ENCODE data around the gene CYP4F12. TPM values are rescaled to one million over a fixed set of nuclear protein-coding genes. Genes with fewer than 3 reads are reported as not detected.

Gene CYP4F12
- total RNA-seq, 2 experiments from 2014 or later = 0.19 TPM; not detected in 1

GRCh38 chr19:15702534-15702930 is 29.6 kb downstream of the CYP4F12 start:
- Mint-ChIP-seq H3K4me3 (no peak overlapping the region), H3K4me1 (no peaks in the 10 kb centered on the region), H3K27ac (no peak overlapping the region), H3K27me3 (peaks cover 15% of the 10 kb centered on the region), H3K9me3 (ENCODE audit: low read depth) (no peaks in the 10 kb centered on the region), H3K36me3 (no peaks in the 10 kb centered on the region)
- CTCF ChIA-PET = no interaction called here
- ATAC-seq (no peak), DNase-seq (peak; percentile 41)

GRCh38 chr19:15714638-15715037 is 41.8 kb downstream of the CYP4F12 start:
- peaks cover 14% of the 10 kb centered on the region for H3K27me3 Mint-ChIP-seq
- no peaks in the 10 kb centered on the region for H3K9me3 Mint-ChIP-seq (ENCODE audit: low read depth)
- no peaks in the 10 kb centered on the region for H3K4me1 Mint-ChIP-seq
- CTCF ChIA-PET = no interaction called here
- H3K36me3 Mint-ChIP-seq = no peaks in the 10 kb centered on the region
- H3K27ac Mint-ChIP-seq = no peak overlapping the region
- H3K4me3 Mint-ChIP-seq = no peak overlapping the region
- DNase-seq (no peak), ATAC-seq (no peak)

GRCh38 chr19:15715642-15716041 is 42.8 kb downstream of the CYP4F12 start:
- no peak for ATAC-seq
- H3K36me3 Mint-ChIP-seq = no peaks in the 10 kb centered on the region
- H3K9me3 Mint-ChIP-seq (ENCODE audit: low read depth) = no peaks in the 10 kb centered on the region
- H3K4me1 Mint-ChIP-seq = no peaks in the 10 kb centered on the region
- no peak overlapping the region for H3K27ac Mint-ChIP-seq
- no peak overlapping the region for H3K4me3 Mint-ChIP-seq
- CTCF ChIA-PET = no interaction called here
- no peak for DNase-seq
- H3K27me3 Mint-ChIP-seq = peaks cover 7% of the 10 kb centered on the region

GRCh38 chr19:15717809-15718208 is 44.9 kb downstream of the CYP4F12 start:
- Mint-ChIP-seq H3K4me1 (no peaks in the 10 kb centered on the region), H3K9me3 (ENCODE audit: low read depth) (no peaks in the 10 kb centered on the region), H3K27me3 (peaks cover 11% of the 10 kb centered on the region), H3K27ac (no peak overlapping the region), H3K36me3 (no peaks in the 10 kb centered on the region), H3K4me3 (no peak overlapping the region)
- CTCF ChIA-PET = no interaction called here
- no peak for DNase-seq
- no peak for ATAC-seq

- no peak for ATAC-seq
Measured at GRCh38 chr19:15721268-15721667, 48.4 kb downstream of the CYP4F12 start.

GRCh38 chr19:15722956-15723355 is 50.1 kb downstream of the CYP4F12 start:
- ATAC-seq (no peak), DNase-seq (no peak)
- Mint-ChIP-seq H3K4me3 (no peak overlapping the region), H3K4me1 (no peaks in the 10 kb centered on the region), H3K27ac (no peak overlapping the region), H3K36me3 (no peaks in the 10 kb centered on the region), H3K27me3 (peaks cover 14% of the 10 kb centered on the region), H3K9me3 (ENCODE audit: low read depth) (no peaks in the 10 kb centered on the region)
- CTCF ChIA-PET = no interaction called here

More at GRCh38 chr19:15721268-15721667, 48.4 kb downstream of the CYP4F12 start:
- H3K4me3 Mint-ChIP-seq = no peak overlapping the region
- H3K4me1 Mint-ChIP-seq = no peaks in the 10 kb centered on the region
- CTCF ChIA-PET = no interaction called here
- no peak overlapping the region for H3K27ac Mint-ChIP-seq
- H3K9me3 Mint-ChIP-seq (ENCODE audit: low read depth) = no peaks in the 10 kb centered on the region
- no peaks in the 10 kb centered on the region for H3K36me3 Mint-ChIP-seq
- peaks cover 12% of the 10 kb centered on the region for H3K27me3 Mint-ChIP-seq
- DNase-seq = no peak

- ATAC-seq (no peak), DNase-seq (no peak)
- peaks cover 10% of the 10 kb centered on the region for H3K27me3 Mint-ChIP-seq
- H3K4me3 Mint-ChIP-seq = no peak within 1 kb of the TSS
- CTCF ChIA-PET = no interaction called here
- H3K4me1 Mint-ChIP-seq = no peaks in the 10 kb centered on the region
- no peaks in the 10 kb centered on the region for H3K36me3 Mint-ChIP-seq
- H3K9me3 Mint-ChIP-seq (ENCODE audit: low read depth) = no peaks in the 10 kb centered on the region
- no peak within 1 kb of the TSS for H3K27ac Mint-ChIP-seq
Measured at GRCh38 chr19:15727724-15728123, 54.8 kb downstream of the CYP4F12 start, which contains the start of gene OR10H2. Gene OR10H2, plus strand, starts transcription at chr19:15728024. Its CDS starts 20 bp downstream, at chr19:15728044.

- Mint-ChIP-seq H3K4me3 (no peak overlapping the region), H3K4me1 (no peaks in the 10 kb centered on the region), H3K9me3 (ENCODE audit: low read depth) (no peaks in the 10 kb centered on the region), H3K27ac (no peak overlapping the region), H3K27me3 (peaks cover 3% of the 10 kb centered on the region), H3K36me3 (no peaks in the 10 kb centered on the region)
- CTCF ChIA-PET = interaction anchor here (1.0 kb wide), 1 partner anchor 139 kb away, joined by 3 read pairs; no protein-coding TSS in a partner anchor
- no peak for ATAC-seq
- DNase-seq = no peak
Measured at GRCh38 chr19:15730538-15730937, 57.7 kb downstream of the CYP4F12 start.

- Mint-ChIP-seq H3K36me3 (no peaks in the 10 kb centered on the region), H3K27me3 (no peaks in the 10 kb centered on the region), H3K27ac (no peak overlapping the region), H3K4me3 (no peak overlapping the region), H3K4me1 (no peaks in the 10 kb centered on the region), H3K9me3 (ENCODE audit: low read depth) (no peaks in the 10 kb centered on the region)
- CTCF ChIA-PET = no interaction called here
- no peak for DNase-seq
- no peak for ATAC-seq
Measured at GRCh38 chr19:15732388-15732787, 59.5 kb downstream of the CYP4F12 start.

GRCh38 chr19:15733895-15734294 is 61.0 kb downstream of the CYP4F12 start:
- DNase-seq = no peak
- no peaks in the 10 kb centered on the region for H3K36me3 Mint-ChIP-seq
- no peak overlapping the region for H3K27ac Mint-ChIP-seq
- no peaks in the 10 kb centered on the region for H3K4me1 Mint-ChIP-seq
- no peak overlapping the region for H3K4me3 Mint-ChIP-seq
- peaks cover 2% of the 10 kb centered on the region for H3K27me3 Mint-ChIP-seq
- CTCF ChIA-PET = no interaction called here
- H3K9me3 Mint-ChIP-seq (ENCODE audit: low read depth) = no peaks in the 10 kb centered on the region
- ATAC-seq = no peak

- ATAC-seq (no peak), DNase-seq (no peak)
- H3K4me3 Mint-ChIP-seq = no peak within 1 kb of the TSS
- peaks cover 3% of the 10 kb centered on the region for H3K36me3 Mint-ChIP-seq
- H3K27me3 Mint-ChIP-seq = peaks cover 7% of the 10 kb centered on the region
- H3K9me3 Mint-ChIP-seq (ENCODE audit: low read depth) = peaks cover 10% of the 10 kb centered on the region
- CTCF ChIA-PET = no interaction called here
- no peak within 1 kb of the TSS for H3K27ac Mint-ChIP-seq
- H3K4me1 Mint-ChIP-seq = no peaks in the 10 kb centered on the region
Measured at GRCh38 chr19:15737722-15738121, 64.8 kb downstream of the CYP4F12 start, which contains the start of gene OR10H3. Gene OR10H3, plus strand, starts transcription at chr19:15737985. Its CDS starts 3,408 bp downstream, at chr19:15741393.

GRCh38 chr19:15740785-15741184 is 67.9 kb downstream of the CYP4F12 start:
- Mint-ChIP-seq H3K9me3 (ENCODE audit: low read depth) (peaks cover 10% of the 10 kb centered on the region), H3K4me3 (no peak overlapping the region), H3K4me1 (no peaks in the 10 kb centered on the region), H3K36me3 (peaks cover 3% of the 10 kb centered on the region), H3K27ac (no peak overlapping the region), H3K27me3 (peaks cover 12% of the 10 kb centered on the region)
- CTCF ChIA-PET = no interaction called here
- ATAC-seq = no peak
- no peak for DNase-seq

Data from activated CD8-positive, alpha-beta memory T cell treated with anti-CD3 and anti-CD28 coated beads, Interleukin-2, amount 10 ng/mL, durations not matched to agents 7 days and 5 days (primary cell).